Measurements from ENCODE around the gene MPIG6B.

GRCh38 chr6:31701666-31702404 lies 21.3 kb upstream of the MPIG6B start:
- TF ChIP-seq PAX5 (IDR thresholded peaks at IDR 0.05; ENCODE audit: insufficient read depth, low read length, severe bottlenecking) (no peak), SPI1 (IDR thresholded peaks at IDR 0.05; ENCODE audit: low read depth, low read length) (no peak), POLR2A (IDR thresholded peaks at IDR 0.05; ENCODE audit: low read depth, low read length) (no peak), TAF1 (IDR thresholded peaks at IDR 0.05; ENCODE audit: low read depth, low read length) (no peak), POLR2AphosphoS5 (IDR thresholded peaks at IDR 0.05; ENCODE audit: low read depth, low read length) (no peak), POU2F2 (IDR thresholded peaks at IDR 0.05; ENCODE audit: low read depth, low read length) (no peak)
